GM18520 (cell line): ENCODE measurements around the gene KRT73.
"Not testable (repeated sequence)": the region's sequence is repeated elsewhere in the genome, so short reads cannot be mapped to it uniquely, and the experiment has no call there.

Experiments used
- ATAC-seq: cut with Tn5 transposase; IDR thresholded peaks from one replicate; pipeline ENCODE4 v1.9.1; 2021; ENCODE audit not compliant: unreplicated experiment

The KRT73 gene

DNA sequence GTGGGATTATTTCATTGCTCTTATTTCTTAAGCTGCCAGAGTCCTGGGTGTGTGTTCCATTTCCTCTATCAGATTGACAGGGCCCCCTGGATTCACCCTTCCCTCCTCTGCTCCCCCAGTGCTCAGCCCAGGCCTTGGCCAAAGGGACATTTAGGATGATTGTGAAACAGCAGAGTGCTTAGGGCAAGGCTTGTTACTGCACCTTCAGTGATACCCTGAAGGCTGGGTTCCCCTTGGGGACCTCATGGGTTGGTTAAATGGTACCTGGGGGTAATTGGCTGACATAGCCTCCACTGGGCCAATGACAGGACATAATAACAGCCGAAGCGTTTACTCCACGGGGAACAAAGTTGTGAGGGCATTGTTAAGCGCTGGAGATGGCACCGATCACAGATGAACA lies 15.8 kb downstream of the KRT73 start:
- ATAC-seq, result no peak

GRCh38 chr12:52601671-52602070 lies 16.7 kb downstream of the KRT73 start:
- ATAC-seq, result no peak

DNA sequence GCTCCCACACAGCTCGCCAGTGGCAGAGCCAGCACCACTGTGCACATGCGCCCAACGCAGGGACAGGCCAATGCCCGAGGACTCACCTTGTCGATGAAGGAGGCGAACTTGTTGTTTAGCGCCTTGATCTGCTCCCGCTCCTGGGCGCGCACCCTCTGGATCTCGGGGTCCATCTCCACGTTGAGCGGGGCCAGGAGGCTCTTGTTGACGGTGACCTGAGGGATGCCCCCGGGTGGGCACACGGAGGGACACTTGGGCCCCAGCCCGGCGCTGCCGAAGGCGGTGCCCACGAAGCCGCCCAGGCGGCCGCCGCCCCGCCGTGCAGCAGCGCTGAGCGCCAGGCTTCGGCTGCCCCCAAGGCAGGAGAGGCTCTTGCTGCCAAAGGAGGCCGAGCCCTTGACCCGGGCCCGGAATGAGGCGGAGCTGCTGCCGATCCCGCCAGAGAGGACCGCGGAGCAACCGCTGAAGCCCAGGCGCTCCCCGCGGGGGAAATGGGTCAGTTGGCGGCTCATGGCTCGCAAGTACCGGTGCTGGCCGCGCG lies 17.3 kb downstream of the KRT73 start, which contains the start of gene KRT72:
Gene KRT72 (minus strand): TSS at position 523 of the 541 bp plus-strand sequence. CDS start 11 bp downstream, at position 512.
- ATAC-seq, result no peak

DNA sequence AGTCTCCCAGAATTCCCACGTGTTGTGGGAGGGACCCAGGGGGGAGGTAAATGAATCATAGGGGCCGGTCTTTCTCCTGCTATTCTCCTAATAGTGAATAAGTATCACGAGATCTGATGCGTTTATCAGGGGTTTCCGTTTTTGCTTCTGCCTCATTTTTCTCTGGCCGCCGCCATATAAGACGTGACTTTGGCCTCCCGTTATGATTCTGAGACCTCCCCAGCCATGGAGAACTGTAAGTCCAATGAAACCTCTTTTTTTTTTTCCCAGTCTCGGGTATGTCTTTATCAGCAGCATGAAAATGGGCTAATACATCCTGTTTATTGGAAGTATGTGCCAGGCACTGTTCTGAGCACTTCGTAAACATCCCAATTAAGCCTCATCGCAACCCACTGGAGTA lies 17.9 kb downstream of the KRT73 start:
- ATAC-seq, result no peak

DNA sequence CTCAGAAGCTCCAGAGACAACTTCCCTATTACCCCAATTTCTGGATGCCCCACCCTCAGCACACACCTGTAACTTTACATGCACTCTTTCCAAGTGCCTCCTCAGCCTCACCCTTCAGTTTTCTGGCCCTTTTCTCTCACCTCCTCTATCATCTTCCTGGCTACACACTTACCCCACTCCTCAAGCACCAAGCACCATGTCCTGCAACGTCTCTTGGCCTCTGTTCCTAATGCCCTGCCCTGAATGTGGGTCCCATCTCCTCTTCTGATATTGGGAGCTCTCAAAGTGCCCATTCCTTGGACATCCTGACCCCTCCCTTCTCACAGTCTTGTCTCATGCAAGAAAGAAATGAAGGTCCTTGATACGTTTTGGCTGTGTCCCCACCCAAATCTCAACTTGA lies 18.3 kb downstream of the KRT73 start:
- ATAC-seq, result no peak

GRCh38 chr12:52598966-52599365 lies 19.4 kb downstream of the KRT73 start:
- ATAC-seq, result no peak

DNA sequence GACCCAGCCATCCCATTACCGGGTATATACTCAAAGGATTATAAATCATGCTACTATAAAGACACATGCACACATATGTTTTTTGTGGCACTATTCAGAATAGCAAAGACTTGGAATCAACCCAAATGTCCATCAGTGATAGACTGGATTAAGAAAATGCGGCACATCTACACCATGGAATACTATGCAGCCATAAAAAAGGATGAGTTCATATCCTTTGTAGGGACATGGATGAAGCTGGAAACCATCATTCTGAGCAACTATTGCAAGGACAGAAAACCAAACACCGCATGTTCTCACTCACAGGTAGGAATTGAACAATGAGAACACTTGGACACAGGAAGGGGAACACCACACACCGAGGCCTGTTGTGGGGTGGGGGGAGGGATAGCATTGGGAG lies 24.1 kb downstream of the KRT73 start:
- not testable (repeated sequence) for ATAC-seq

DNA sequence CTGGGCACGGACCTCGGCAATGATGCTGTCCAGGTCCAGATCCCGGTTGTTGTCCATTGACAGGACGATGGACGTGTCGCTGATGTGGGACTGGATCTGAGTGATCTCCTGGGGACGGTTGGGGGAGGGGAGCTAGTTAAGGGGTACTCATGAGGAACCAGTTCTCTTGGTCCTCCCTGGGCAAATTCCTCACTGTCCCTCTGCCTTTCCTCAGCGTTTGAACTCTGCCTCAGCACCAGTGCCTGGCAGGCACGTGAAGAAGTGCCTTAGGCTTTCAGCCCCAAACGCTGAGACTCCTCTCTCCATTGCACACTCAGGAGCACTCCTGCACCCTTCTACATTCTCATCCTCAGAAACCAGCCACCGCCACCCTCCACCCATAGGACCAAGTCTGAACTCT lies 26.8 kb downstream of the KRT73 start:
- ATAC-seq, result no peak

GRCh38 chr12:52590021-52590420 lies 28.3 kb downstream of the KRT73 start:
- ATAC-seq, result no peak

DNA sequence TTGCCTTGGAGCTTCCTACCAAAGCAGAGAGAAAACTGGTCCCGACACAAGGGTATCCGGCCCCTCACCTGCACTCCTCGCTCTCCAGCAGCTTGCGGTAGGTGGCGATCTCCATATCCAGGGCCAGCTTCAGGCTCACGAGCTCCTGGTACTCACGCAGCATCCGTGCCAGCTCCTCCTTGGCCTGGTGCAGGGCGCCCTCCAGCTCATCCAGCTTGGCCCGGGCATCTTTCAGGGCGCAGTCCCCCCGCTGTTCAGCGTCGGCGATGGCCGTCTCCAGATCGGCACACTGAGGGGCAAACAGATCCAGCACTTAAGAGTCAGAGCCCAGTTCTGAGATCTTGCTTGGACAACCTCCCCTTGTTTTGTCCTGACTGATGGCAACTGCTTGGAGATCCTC lies 30.8 kb downstream of the KRT73 start:
- ATAC-seq, result no peak

DNA sequence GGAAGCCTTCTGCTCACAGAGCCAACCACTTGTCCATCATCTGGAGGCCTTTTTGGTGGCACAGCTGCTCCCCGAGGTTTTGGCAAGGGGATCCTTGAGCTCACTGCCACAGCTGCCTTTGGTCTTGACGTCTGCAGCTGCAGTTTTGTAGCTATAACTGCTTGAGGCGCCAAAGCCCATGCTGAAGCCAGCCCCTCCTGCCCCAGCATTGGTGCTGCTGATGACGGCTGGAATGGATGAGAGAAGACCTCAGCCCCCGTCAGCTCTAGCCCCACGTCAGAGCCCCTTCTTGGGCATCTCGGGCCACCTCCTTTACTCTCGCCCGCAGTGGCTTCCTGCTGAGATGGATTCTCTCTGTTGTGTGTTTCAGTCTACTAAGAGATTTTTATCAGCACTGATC lies 32.4 kb downstream of the KRT73 start:
- ATAC-seq, result no peak

DNA sequence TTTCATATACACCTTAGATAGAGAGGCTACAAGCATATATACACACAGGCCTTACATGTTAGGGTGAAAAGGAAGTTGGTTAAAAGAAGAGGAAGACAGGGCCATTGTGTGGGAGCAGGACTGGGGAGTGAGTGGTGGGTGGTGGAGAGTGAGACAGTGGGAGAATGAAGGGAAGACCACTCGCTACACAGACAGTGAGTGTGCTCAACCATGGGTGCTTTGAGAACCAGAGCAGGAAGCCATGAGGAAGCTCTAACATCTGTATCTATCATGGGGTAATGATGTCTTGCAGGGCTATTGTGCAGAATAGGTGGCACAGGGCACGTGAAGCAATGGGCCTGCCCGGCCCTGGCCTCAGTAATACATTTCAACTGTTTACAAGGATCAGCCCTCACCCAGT lies 33.3 kb downstream of the KRT73 start:
- ATAC-seq, result no peak

GRCh38 chr12:52584156-52584682 lies 34.1 kb downstream of the KRT73 start:
- no peak for ATAC-seq

- ATAC-seq, result no peak
Observed at GRCh38 chr12:52582971-52583456, 35.3 kb downstream of the KRT73 start.

- no peak for ATAC-seq
Observed at GRCh38 chr12:52582486-52582885, 35.9 kb downstream of the KRT73 start.

DNA sequence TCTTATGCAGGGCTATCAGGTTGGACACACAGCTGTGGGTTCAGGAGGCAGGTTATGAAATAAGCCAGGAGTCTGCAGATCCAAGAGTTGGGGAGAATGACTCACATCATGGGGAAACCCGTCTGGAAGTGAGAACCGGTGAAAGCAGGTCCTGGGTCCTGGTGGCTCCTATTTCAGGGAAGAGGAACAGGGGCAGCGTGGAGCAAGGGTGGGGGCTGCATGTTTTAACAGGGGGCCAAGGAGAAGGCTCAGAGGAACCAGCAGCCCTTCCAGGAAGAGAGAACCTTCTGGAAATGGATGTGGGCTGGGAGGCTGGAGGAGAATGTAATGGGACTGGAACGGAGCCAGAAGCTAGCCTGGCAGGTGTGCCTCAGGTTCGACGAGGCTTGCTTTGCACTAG lies 36.9 kb downstream of the KRT73 start:
- ATAC-seq, result no peak

DNA sequence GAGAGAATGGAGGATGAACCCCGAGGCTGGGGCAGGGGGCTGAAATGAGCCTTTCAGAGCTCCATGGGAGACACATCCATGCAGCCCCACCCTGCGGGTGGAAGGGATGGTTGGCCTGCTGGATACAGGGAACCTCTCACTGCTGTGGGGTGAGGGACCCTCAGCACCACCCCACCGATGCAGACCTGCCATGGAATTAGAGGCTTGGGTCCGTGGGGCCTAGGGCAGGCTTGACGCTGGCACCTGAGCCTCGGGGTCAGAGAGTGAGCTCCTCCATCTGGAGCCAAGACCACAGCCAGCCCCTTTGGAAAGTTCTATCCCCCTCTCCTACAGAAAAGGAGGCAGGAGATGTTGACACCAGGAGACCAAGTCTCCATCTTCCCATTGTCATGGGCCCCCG lies 37.3 kb downstream of the KRT73 start:
- ATAC-seq, result no peak

DNA sequence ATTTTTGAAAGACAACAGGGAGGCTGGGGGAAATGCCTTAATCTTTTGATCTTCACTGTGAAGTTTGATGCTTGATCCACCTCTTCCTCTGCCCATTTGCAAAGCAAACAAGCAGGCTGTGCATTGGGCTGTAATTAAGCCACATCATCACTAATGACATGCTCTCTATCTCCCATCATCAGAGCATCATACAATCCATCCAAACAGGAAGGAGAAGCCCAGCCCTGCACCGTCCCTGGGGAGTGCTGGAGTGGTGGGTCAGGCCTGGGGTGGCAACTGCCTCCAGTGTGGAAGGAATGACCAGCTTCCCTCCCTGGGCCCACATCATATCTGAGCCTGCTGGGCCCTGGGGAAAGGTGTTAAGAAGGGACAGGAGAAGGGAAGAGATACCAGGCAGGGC lies 37.9 kb downstream of the KRT73 start:
- no peak for ATAC-seq

GRCh38 chr12:52579468-52580465 lies 38.6 kb downstream of the KRT73 start:
- no peak for ATAC-seq

- ATAC-seq, result no peak
Observed at GRCh38 chr12:52578469-52578868, 39.9 kb downstream of the KRT73 start.

- no peak for ATAC-seq
Observed at GRCh38 chr12:52577316-52577715, 41.0 kb downstream of the KRT73 start.

DNA sequence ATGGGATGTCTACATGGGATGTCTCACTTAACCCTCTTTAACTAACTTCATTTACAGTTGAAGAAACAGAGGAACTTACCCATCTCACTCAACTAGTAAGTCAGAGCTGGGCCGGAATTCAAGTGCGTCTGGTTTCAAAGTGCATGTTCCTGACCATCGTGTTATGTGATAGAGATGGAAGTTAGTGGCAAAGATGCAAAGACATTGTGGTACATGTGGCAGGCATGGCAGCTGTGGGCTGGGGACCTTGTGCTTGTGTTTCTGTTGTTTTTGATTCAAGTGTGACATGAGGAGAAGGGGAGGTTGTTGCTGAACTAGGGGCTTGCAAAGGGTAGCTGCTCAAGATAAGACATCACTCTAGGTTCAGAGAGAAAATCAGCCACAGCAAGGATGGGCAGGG lies 42.4 kb downstream of the KRT73 start:
- ATAC-seq, result no peak
